Mesendoderm (in vitro differentiated cells): ENCODE measurements around the gene FPR3.

Experiments used
- DNase-seq: peaks from one replicate; pipeline ENCODE4 v3.0.0; 2013
- H2AK5ac ChIP-seq: 2 replicates; pipeline ENCODE4 v1.6.1; 2013; ENCODE audit warnings: low read length, inconsistent platforms
- H2BK120ac ChIP-seq: 2 replicates; pipeline ENCODE4 v1.6.1; 2013; ENCODE audit warnings: low read depth, mild to moderate bottlenecking, low read length, moderate library complexity, mixed read lengths
- H2BK15ac ChIP-seq: replicated peaks from 2 replicates; pipeline ENCODE4 v1.6.1; 2013; ENCODE audit warnings: low read depth, mild to moderate bottlenecking, moderate library complexity
- H2BK5ac ChIP-seq: 2 replicates; pipeline ENCODE4 v1.6.1; 2013; ENCODE audit warnings: low read length, inconsistent platforms
- H3K18ac ChIP-seq: 2 replicates; pipeline ENCODE4 v1.6.1; 2013; ENCODE audit warnings: mild to moderate bottlenecking, low read length, mixed read lengths
- H3K23ac ChIP-seq: one replicate; pipeline ENCODE4 v1.6.1; 2013; ENCODE audit warnings: low read length
- H3K27ac ChIP-seq: 2 replicates; pipeline ENCODE4 v1.5.1; 2013; ENCODE audit warnings: low read depth, mild to moderate bottlenecking, inconsistent platforms, low read length, moderate library complexity
- H3K27me3 ChIP-seq: 2 replicates; pipeline ENCODE4 v1.6.1; 2013; ENCODE audit warnings: low read length, control low read depth, mild to moderate bottlenecking, inconsistent platforms; ENCODE audit not compliant: insufficient read depth, poor library complexity
- H3K36me3 ChIP-seq: 2 replicates; pipeline ENCODE4 v1.6.1; 2013; ENCODE audit warnings: low read length, inconsistent platforms; ENCODE audit not compliant: control insufficient read depth, insufficient read depth
- H3K4ac ChIP-seq: one replicate; pipeline ENCODE4 v1.6.1; 2013; ENCODE audit warnings: low read depth, mild to moderate bottlenecking, low read length, moderate library complexity
- H3K4me1 ChIP-seq: 2 replicates; pipeline ENCODE4 v1.6.1; 2013; ENCODE audit warnings: low read depth, low read length, inconsistent platforms; ENCODE audit not compliant: control insufficient read depth
- H3K4me2 ChIP-seq: 2 replicates; pipeline ENCODE4 v1.6.1; 2013; ENCODE audit warnings: low read length
- H3K4me3 ChIP-seq: 2 replicates; pipeline ENCODE4 v1.5.1; 2013; ENCODE audit warnings: mild to moderate bottlenecking, low read length
- H3K56ac ChIP-seq: one replicate; pipeline ENCODE4 v1.6.1; 2013; ENCODE audit warnings: low read length
- H3K79me1 ChIP-seq: 2 replicates; pipeline ENCODE4 v1.6.1; 2013; ENCODE audit warnings: low read length, inconsistent platforms
- H3K79me2 ChIP-seq: 2 replicates; pipeline ENCODE4 v1.6.1; 2013; ENCODE audit warnings: mild to moderate bottlenecking, low read length; ENCODE audit not compliant: control insufficient read depth, insufficient read depth
- H3K9ac ChIP-seq: 2 replicates; pipeline ENCODE4 v1.6.1; 2013; ENCODE audit warnings: low read length, inconsistent platforms
- H4K5ac ChIP-seq: one replicate; pipeline ENCODE4 v1.6.1; 2013; ENCODE audit warnings: low read length
- H4K8ac ChIP-seq: one replicate; pipeline ENCODE4 v1.6.1; 2013; ENCODE audit warnings: low read depth, mild to moderate bottlenecking, control low read depth, low read length, moderate library complexity
- WGBS: extraction: QIAGEN DNeasy Blood & Tissue Kit; methylation state at CpG from one replicate; pipeline ENCODE4 v1.1.7; 2013; ENCODE audit warnings: low lambda C conversion rate, missing lambda C conversion rate; ENCODE audit not compliant: insufficient coverage; ENCODE audit errors: extremely low coverage; 5-methylcytosine and 5-hydroxymethylcytosine counted together

Gene FPR3

GRCh38 chr19:51779181-51779580 lies 15.8 kb upstream of the FPR3 start:
- H3K18ac ChIP-seq = no peak overlapping the region
- no CpG with 5 or more reads among the region's 1 CpG for WGBS
- H4K5ac ChIP-seq = no peak overlapping the region
- no peak overlapping the region for H2AK5ac ChIP-seq
- H3K4me3 ChIP-seq = no peak overlapping the region
- no peak overlapping the region for H2BK120ac ChIP-seq
- H3K27me3 ChIP-seq = no peaks in the 10 kb centered on the region
- H4K8ac ChIP-seq = no peak overlapping the region
- H2BK5ac ChIP-seq = no peak overlapping the region
- no peak overlapping the region for H3K4ac ChIP-seq
- no peak for DNase-seq
- no peak overlapping the region for H3K9ac ChIP-seq
- no peak overlapping the region for H3K23ac ChIP-seq
- no peak overlapping the region for H3K4me2 ChIP-seq
- H3K56ac ChIP-seq = no peak overlapping the region
- no peak overlapping the region for H2BK15ac ChIP-seq
- H3K36me3 ChIP-seq = no peaks in the 10 kb centered on the region
- H3K79me1 ChIP-seq = no peaks in the 10 kb centered on the region
- no peaks in the 10 kb centered on the region for H3K4me1 ChIP-seq
- no peaks in the 10 kb centered on the region for H3K79me2 ChIP-seq
- H3K27ac ChIP-seq = no peak overlapping the region

- Histone ChIP-seq H3K79me2 (no peaks in the 10 kb centered on the region), H3K56ac (no peak overlapping the region), H4K8ac (no peak overlapping the region), H2BK15ac (no peak overlapping the region), H3K27ac (no peak overlapping the region), H3K4me3 (no peak overlapping the region), H2BK5ac (no peak overlapping the region), H3K27me3 (no peaks in the 10 kb centered on the region), H3K4ac (no peak overlapping the region), H4K5ac (no peak overlapping the region), H2AK5ac (no peak overlapping the region), H2BK120ac (no peak overlapping the region), H3K9ac (no peak overlapping the region), H3K18ac (no peak overlapping the region), H3K4me1 (no peaks in the 10 kb centered on the region), H3K4me2 (no peak overlapping the region), H3K79me1 (no peaks in the 10 kb centered on the region), H3K36me3 (no peaks in the 10 kb centered on the region), H3K23ac (no peak overlapping the region)
- DNase-seq = no peak
- whole genome bisulfite sequencing = no CpG with 5 or more reads among the region's 2 CpGs
Observed at GRCh38 chr19:51779703-51780102, 15.3 kb upstream of the FPR3 start.

GRCh38 chr19:51780270-51780669 lies 14.7 kb upstream of the FPR3 start:
- H3K18ac ChIP-seq = no peak overlapping the region
- H2BK120ac ChIP-seq = no peak overlapping the region
- H2AK5ac ChIP-seq = no peak overlapping the region
- no peak overlapping the region for H3K27ac ChIP-seq
- H3K79me1 ChIP-seq = no peaks in the 10 kb centered on the region
- H3K4me1 ChIP-seq = no peaks in the 10 kb centered on the region
- H3K56ac ChIP-seq = no peak overlapping the region
- H4K8ac ChIP-seq = no peak overlapping the region
- no peaks in the 10 kb centered on the region for H3K27me3 ChIP-seq
- H3K4me2 ChIP-seq = no peak overlapping the region
- H2BK15ac ChIP-seq = no peak overlapping the region
- H3K23ac ChIP-seq = no peak overlapping the region
- DNase-seq = no peak
- no peak overlapping the region for H2BK5ac ChIP-seq
- H4K5ac ChIP-seq = no peak overlapping the region
- no peak overlapping the region for H3K4ac ChIP-seq
- H3K79me2 ChIP-seq = no peaks in the 10 kb centered on the region
- no peak overlapping the region for H3K9ac ChIP-seq
- no peak overlapping the region for H3K4me3 ChIP-seq
- no peaks in the 10 kb centered on the region for H3K36me3 ChIP-seq
- WGBS = no CpG with 5 or more reads among the region's 2 CpGs

GRCh38 chr19:51781999-51782398 lies 13.0 kb upstream of the FPR3 start:
- Histone ChIP-seq H3K79me2 (no peaks in the 10 kb centered on the region), H3K4me3 (no peak overlapping the region), H2AK5ac (no peak overlapping the region), H2BK15ac (no peak overlapping the region), H3K27ac (no peak overlapping the region), H3K27me3 (no peaks in the 10 kb centered on the region), H3K18ac (no peak overlapping the region), H3K56ac (no peak overlapping the region), H4K5ac (no peak overlapping the region), H3K36me3 (no peaks in the 10 kb centered on the region), H3K79me1 (no peaks in the 10 kb centered on the region), H3K9ac (no peak overlapping the region), H3K23ac (no peak overlapping the region), H3K4me2 (no peak overlapping the region), H3K4me1 (no peaks in the 10 kb centered on the region), H2BK120ac (no peak overlapping the region), H2BK5ac (no peak overlapping the region), H3K4ac (no peak overlapping the region), H4K8ac (no peak overlapping the region)
- no CpG with 5 or more reads among the region's 3 CpGs for WGBS
- DNase-seq = no peak

- Histone ChIP-seq H3K4ac (no peak overlapping the region), H3K9ac (no peak overlapping the region), H2BK15ac (no peak overlapping the region), H2BK5ac (no peak overlapping the region), H2BK120ac (no peak overlapping the region), H3K27ac (no peak overlapping the region), H3K18ac (no peak overlapping the region), H3K79me2 (no peaks in the 10 kb centered on the region), H4K5ac (no peak overlapping the region), H3K4me3 (no peak overlapping the region), H3K36me3 (no peaks in the 10 kb centered on the region), H3K79me1 (no peaks in the 10 kb centered on the region), H3K23ac (no peak overlapping the region), H3K4me1 (no peaks in the 10 kb centered on the region), H3K27me3 (no peaks in the 10 kb centered on the region), H3K56ac (no peak overlapping the region), H2AK5ac (no peak overlapping the region), H4K8ac (no peak overlapping the region), H3K4me2 (no peak overlapping the region)
- peak; percentile 71 for DNase-seq
- WGBS = no CpG with 5 or more reads among the region's 3 CpGs
Observed at GRCh38 chr19:51783372-51783771, 11.6 kb upstream of the FPR3 start.

- H3K4me2 ChIP-seq = no peak overlapping the region
- DNase-seq = no peak
- no peak overlapping the region for H2BK15ac ChIP-seq
- no peak overlapping the region for H2BK5ac ChIP-seq
- no peaks in the 10 kb centered on the region for H3K27me3 ChIP-seq
- no peak overlapping the region for H2BK120ac ChIP-seq
- H3K27ac ChIP-seq = no peak overlapping the region
- no peaks in the 10 kb centered on the region for H3K79me1 ChIP-seq
- H3K36me3 ChIP-seq = no peaks in the 10 kb centered on the region
- H4K5ac ChIP-seq = no peak overlapping the region
- no peak overlapping the region for H3K18ac ChIP-seq
- H3K4ac ChIP-seq = no peak overlapping the region
- no peak overlapping the region for H3K23ac ChIP-seq
- H3K9ac ChIP-seq = no peak overlapping the region
- no peak overlapping the region for H4K8ac ChIP-seq
- H3K79me2 ChIP-seq = no peaks in the 10 kb centered on the region
- no peak overlapping the region for H3K4me3 ChIP-seq
- H3K4me1 ChIP-seq = no peaks in the 10 kb centered on the region
- no peak overlapping the region for H2AK5ac ChIP-seq
- WGBS = no CpG with 5 or more reads among the region's 6 CpGs
- H3K56ac ChIP-seq = no peak overlapping the region
Observed at GRCh38 chr19:51784109-51784785, 10.7 kb upstream of the FPR3 start.
